GM21381 (cell line): ENCODE results near the gene SAXO1.

ENCODE experiments used
- ATAC-seq: cut with Tn5 transposase; IDR thresholded peaks from one replicate; pipeline ENCODE4 v1.9.1; 2021; ENCODE audit warnings: mild to moderate bottlenecking, moderate library complexity; ENCODE audit not compliant: unreplicated experiment

The SAXO1 gene

GRCh38 chr9:18888290-18888689 lies 144.7 kb downstream of the SAXO1 start:
- ATAC-seq: no peak

GRCh38 chr9:18887546-18887945 lies 145.5 kb downstream of the SAXO1 start:
- ATAC-seq: no peak

GRCh38 chr9:18881758-18882157 lies 151.3 kb downstream of the SAXO1 start:
- no peak for ATAC-seq

- no peak for ATAC-seq
These were observed 155.0 kb downstream of the SAXO1 start for GRCh38 chr9:18877984-18878383.
